NCI-H2171 (cell line): ENCODE measurements around the gene ACSF2.
A peak's percentile ranks its signal among the peaks of the same experiment; 100 is the strongest.
"Not testable (repeated sequence)": the region's sequence is repeated elsewhere in the genome, so short reads cannot be mapped to it uniquely, and the experiment has no call there.

ENCODE experiments used
- DNase-seq: peaks from one replicate; lab custom pipeline; 2025; lab: John Stamatoyannopoulos, UW

Gene ACSF2, protein sequence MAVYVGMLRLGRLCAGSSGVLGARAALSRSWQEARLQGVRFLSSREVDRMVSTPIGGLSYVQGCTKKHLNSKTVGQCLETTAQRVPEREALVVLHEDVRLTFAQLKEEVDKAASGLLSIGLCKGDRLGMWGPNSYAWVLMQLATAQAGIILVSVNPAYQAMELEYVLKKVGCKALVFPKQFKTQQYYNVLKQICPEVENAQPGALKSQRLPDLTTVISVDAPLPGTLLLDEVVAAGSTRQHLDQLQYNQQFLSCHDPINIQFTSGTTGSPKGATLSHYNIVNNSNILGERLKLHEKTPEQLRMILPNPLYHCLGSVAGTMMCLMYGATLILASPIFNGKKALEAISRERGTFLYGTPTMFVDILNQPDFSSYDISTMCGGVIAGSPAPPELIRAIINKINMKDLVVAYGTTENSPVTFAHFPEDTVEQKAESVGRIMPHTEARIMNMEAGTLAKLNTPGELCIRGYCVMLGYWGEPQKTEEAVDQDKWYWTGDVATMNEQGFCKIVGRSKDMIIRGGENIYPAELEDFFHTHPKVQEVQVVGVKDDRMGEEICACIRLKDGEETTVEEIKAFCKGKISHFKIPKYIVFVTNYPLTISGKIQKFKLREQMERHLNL

DNA sequence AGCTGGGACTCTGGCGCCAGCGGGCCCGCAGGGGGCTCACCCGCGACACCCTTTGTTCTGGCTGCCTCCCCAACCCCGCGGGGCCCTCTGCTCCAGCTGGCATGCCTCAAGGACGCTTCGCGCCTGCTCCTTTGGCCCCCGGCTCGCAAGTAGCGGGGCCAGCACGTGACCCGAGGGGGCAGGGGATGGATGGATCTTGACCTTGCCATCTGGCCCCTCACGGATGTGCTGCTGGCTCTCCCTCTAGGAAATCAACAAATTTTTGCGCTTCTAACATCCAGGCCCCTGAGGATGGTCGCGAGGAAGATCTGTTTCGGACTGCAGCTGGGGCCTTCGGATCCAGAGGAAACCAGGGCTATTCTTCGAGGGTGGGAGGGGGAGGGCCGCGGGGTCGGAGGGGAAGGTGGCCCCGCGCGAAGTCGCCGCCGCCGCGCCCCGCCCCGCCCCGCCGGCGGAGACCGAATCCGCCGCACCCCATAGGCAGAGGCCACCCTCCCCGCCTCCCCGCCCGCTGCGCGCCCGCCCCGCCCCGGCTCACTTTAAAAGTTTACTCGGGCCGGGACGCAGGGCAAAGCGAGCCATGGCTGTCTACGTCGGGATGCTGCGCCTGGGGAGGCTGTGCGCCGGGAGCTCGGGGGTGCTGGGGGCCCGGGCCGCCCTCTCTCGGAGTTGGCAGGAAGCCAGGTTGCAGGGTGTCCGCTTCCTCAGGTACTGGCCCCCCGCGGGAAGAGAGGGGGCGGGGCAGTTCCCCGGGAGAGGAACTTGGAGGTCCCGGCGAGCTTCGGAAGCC, at the start of gene ACSF2:
TSS of gene ACSF2 (plus strand) at position 537 of the 790 bp plus-strand sequence. CDS start at position 581, 44 bp downstream.
- DNase-seq, result peak; percentile 65

DNA sequence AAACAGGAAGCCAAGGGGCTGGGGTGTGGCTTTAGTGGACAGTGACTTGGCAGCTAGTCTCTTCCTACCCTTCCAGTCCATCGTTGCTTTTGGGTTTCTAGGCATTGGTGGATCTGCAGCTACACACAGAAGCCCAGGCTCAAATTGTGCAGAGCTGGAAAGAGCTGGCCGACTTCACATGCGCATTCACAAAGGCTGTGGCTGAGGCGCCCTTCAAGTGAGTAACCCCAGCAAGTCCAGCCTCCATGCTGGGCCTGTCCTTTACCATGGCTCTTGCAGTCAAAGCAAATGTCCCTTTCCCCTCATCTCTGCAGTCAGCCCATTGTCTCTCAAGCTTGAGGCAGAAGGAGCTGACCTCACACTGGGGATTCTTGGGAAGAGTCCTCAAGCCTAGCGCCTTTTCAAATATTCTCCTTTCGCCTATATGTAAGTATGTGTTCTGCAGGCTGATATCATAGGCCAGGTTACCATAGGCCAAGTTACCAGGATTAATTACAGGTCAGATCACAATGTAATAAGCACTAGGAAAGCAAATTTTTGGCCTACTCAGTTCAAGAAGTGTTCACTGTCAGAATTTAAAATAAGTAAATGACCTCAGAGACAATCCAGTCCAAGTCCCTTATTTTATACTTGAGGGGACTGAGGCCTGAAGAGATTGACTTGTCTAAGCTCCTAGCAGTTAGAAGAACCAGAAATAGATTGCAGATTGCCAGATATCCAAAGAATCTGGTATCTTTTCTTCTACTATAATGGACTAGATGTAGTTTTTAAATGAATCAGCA, 46.5 kb upstream of the ACSF2 start:
- no peak for DNase-seq

- DNase-seq, result no peak
Observed at GRCh38 chr17:50380369-50381259, 45.4 kb upstream of the ACSF2 start.

- DNase-seq, result no peak
Observed at GRCh38 chr17:50381260-50381815, 44.7 kb upstream of the ACSF2 start.

DNA sequence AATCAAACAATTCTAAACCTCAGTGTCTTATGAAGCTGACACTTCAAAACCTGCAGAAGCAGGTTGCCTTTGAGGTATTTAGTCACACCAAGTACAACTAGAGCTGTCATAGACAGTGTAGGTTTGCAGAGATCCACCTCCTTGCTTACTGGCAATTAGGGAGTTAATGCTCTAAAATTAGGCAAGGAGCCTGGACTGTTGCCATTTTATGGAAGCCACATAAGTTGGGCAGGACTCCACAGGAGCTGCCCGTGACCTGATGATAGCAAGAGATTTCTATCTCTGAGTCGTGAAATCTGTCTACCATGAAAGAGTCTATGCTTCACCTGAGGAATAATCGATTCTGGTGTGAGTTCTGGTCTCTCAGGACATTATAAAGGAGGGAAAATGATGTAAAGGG, 44.1 kb upstream of the ACSF2 start:
- DNase-seq, result no peak

DNA sequence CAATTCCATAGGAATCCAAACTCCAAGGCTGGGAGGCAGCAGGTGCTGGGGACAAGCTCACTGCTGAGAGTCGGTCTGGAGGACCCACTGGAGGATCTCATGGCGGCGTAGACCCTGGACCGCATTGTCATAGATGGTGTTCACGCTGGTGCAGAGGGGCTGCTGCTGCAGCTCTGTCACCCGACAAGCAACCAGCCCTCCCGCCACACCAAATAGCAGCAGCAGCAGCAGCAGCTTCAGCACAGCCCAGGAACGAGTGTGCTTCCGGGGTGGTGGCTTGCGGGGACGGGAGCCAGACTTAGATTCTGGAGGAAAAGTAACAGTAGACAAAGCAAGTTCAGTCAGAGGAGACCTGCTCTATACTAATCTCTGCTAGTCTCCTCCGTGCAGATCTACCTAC, 43.1 kb upstream of the ACSF2 start:
- DNase-seq, result no peak

GRCh38 chr17:50386510-50386909, 39.5 kb upstream of the ACSF2 start:
- DNase-seq, result no peak

DNA sequence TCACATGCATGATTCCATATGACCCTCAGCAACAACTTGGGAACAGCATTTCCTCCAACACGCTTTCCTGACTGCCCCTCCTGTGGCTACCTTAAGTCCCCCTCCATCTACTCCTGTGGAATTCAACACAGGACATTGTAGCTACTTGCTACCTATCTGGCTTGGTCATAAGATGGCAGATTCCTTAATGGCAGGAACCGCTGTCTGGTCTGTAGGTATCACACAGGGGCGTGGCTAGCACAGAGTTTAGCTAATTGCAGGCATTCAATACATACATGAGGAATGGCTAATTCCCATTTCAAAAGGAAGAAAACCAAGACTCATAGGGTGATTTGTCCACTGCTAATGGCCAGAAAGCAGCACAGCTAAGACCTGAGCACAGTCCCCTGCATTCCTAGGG, 37.3 kb upstream of the ACSF2 start:
- no peak for DNase-seq

GRCh38 chr17:50389534-50389933, 36.5 kb upstream of the ACSF2 start:
- DNase-seq, result no peak

DNA sequence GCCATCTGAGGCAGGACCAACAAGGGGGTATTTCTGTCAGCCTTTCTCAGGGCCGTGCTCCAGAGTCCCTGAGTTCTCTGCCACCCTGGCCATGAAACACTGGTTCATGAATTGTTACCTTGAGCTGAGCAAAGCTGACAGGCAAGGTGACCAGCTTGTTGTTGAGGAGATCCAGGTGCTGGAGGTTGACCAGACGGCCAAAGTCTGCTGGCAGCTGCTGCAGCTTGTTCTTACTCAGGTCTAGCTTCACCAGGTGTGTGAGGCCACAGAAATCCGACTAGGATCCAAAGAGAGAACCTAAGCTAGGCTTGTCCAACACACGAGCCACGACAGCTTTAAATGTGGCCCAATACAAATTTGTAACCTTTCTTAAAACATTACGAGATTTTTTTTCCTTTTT, 33.4 kb upstream of the ACSF2 start:
- DNase-seq, result no peak

- no peak for DNase-seq
Observed at GRCh38 chr17:50393700-50394099, 32.3 kb upstream of the ACSF2 start.

- no peak for DNase-seq
Observed at GRCh38 chr17:50394711-50395110, 31.3 kb upstream of the ACSF2 start.

DNA sequence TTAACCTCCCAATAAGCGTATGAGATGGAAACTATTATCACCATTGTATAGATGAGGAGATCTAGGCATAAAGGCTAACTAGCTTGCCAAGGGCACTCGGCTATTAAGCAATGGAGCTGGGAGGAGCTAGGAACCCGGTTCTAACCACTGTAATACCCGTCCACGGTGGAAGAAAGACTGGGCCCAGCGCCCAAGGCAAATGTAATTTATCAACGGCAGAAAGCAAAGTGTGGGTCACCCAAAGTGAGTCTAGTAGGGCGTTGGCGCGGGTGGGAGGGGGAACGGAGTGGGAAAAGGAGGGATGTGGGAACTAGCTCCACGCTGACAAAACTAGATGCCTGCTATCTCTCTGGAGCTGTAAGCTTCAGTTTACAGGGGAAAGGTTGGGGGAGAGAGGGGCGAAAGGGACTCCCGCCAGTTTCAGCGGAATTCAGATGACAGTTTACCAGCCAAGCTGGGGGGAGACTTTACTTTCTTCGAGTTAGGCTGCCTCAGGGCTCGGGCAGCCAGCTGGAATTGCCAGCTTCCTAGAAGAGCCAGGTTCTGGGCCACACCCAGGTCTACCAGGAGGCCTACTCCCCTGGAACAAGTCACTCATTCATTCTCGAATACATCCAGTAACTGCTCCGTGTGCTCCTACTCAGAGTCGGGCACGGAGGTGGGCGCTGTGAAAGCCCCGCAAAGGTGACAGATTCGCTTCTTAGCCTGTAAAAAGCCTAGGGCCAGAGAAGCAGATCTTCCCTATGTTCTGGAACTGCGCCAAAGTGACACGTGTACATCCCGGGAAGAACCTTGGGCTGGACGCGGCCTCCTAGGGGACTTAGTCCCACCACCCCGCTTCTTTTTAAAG, 29.5 kb upstream of the ACSF2 start:
- peak; percentile 46 for DNase-seq

- peak; percentile 72 for DNase-seq
Observed at GRCh38 chr17:50397111-50397918, 28.7 kb upstream of the ACSF2 start, which contains the start of gene LRRC59. TSS of gene LRRC59 (minus strand) at chr17:50397523. CDS start at chr17:50397317, 206 bp downstream.

- no peak for DNase-seq
Observed at GRCh38 chr17:50397919-50398285, 28.1 kb upstream of the ACSF2 start.

GRCh38 chr17:50398672-50399071, 27.3 kb upstream of the ACSF2 start:
- not testable (repeated sequence) for DNase-seq

GRCh38 chr17:50399591-50399990, 26.4 kb upstream of the ACSF2 start:
- not testable (repeated sequence) for DNase-seq

- not testable (repeated sequence) for DNase-seq
Observed at GRCh38 chr17:50405351-50405750, 20.7 kb upstream of the ACSF2 start.

DNA sequence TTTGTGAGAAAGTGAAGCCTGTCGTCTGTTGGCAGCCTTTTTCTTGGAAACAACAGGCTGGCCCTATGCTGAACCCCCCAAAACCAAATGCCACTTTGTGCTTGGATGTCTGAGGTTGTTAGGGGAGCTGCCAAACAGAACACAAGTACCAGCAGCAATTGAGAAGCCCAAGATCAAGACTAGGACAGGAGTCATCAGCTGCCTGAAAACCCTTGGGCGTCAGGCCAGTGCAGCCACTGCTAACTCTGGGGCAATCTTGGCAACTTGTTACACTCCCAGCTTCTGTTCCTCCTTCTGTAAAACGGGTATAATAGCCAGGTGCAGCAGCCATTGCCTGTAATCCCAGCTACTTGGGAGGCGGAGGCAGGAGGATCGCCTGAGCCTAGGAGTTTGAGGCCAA, 19.4 kb upstream of the ACSF2 start:
- DNase-seq, result no peak
